Mammary epithelial cell (primary cell): ENCODE measurements around the gene PECR.

ENCODE experiments used
- EZH2 ChIP-seq: IDR thresholded peaks from 2 replicates; pipeline ENCODE4 v1.6.1; 2012; ENCODE audit warnings: low read length, inconsistent platforms, borderline replicate concordance
- TF ChIP-seq, protein P1 (sequence below), 2 donors: IDR thresholded peaks in 1 of 2; conservative IDR thresholded peaks in 1 of 2; 2 replicates each; pipeline ENCODE4 v1.5.1; 2011 to 2012; ENCODE audit warnings: inconsistent platforms in 2 of 2, low read length in 2 of 2, mild to moderate bottlenecking in 2 of 2, control low read depth in 1 of 2, low read depth in 1 of 2; ENCODE audit not compliant: insufficient read depth in 1 of 2; ENCODE audit errors: extremely low read depth in 1 of 2

DNA sequence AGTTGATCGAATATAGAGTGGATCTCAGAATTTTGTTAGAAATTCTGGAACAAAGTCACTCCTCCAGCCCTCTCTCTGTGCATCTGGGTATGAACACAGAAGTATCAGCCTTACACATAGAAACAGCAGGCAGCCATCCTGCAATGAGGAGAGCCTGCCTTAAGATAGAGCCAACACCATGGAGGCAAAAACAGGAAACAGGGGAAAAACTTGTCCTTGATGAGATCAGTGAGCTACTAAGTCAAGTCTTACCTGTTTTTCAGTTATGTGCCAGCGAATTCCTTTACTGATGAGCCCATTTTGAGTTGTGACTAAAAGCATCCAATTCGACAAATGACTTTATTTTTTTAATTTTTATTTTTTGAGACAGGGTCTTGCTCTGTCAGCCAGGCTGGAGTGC, 41.7 kb downstream of the PECR start:
- TF ChIP-seq, protein P1, sequence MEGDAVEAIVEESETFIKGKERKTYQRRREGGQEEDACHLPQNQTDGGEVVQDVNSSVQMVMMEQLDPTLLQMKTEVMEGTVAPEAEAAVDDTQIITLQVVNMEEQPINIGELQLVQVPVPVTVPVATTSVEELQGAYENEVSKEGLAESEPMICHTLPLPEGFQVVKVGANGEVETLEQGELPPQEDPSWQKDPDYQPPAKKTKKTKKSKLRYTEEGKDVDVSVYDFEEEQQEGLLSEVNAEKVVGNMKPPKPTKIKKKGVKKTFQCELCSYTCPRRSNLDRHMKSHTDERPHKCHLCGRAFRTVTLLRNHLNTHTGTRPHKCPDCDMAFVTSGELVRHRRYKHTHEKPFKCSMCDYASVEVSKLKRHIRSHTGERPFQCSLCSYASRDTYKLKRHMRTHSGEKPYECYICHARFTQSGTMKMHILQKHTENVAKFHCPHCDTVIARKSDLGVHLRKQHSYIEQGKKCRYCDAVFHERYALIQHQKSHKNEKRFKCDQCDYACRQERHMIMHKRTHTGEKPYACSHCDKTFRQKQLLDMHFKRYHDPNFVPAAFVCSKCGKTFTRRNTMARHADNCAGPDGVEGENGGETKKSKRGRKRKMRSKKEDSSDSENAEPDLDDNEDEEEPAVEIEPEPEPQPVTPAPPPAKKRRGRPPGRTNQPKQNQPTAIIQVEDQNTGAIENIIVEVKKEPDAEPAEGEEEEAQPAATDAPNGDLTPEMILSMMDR (conservative IDR thresholded peaks at IDR 0.05 in 1 of 2, IDR thresholded peaks at IDR 0.05 in 1 of 2; ENCODE audit: extremely low read depth in 1 of 2, insufficient read depth in 1 of 2, low read depth in 1 of 2, low read length in 2 of 2) = no peak
- TF ChIP-seq EZH2 = no peak
